H1 (cell line): ENCODE measurements around the gene BIRC5. TPM values are rescaled to one million over a fixed set of nuclear protein-coding genes. Genes with fewer than 3 reads are reported as not detected.

Experiments used
- KDM1A ChIP-seq: fragments of 200-600, 300-600 bp; sonication (generic); IDR thresholded peaks from 2 replicates; pipeline ENCODE4 v1.7.1; 2016; ENCODE audit warnings: mild to moderate bottlenecking, low read length, borderline replicate concordance
- PHF8 ChIP-seq: fragments of 200-600 bp; sonication (generic); conservative IDR thresholded peaks from 2 replicates; pipeline ENCODE4 v1.7.1; 2012; ENCODE audit warnings: low read depth, mild to moderate bottlenecking, inconsistent platforms, low read length, moderate library complexity
- RAD21 ChIP-seq, 2 experiments: IDR thresholded peaks in 1 of 2; conservative IDR thresholded peaks in 1 of 2; 2 replicates each; pipeline ENCODE4 v1.6.1; 2011; ENCODE audit warnings: low read depth in 2 of 2, low read length in 2 of 2, improper control_type of control experiment in 1 of 2, inconsistent platforms in 1 of 2, mild to moderate bottlenecking in 1 of 2, moderate library complexity in 1 of 2
- TAF1 ChIP-seq: IDR thresholded peaks from 2 replicates; pipeline ENCODE4 v1.6.1; 2011; ENCODE audit warnings: mild to moderate bottlenecking, low read depth, low read length
- polyA plus RNA-seq, 7 experiments: library from polyadenylated mRNA; depleted of rRNA in 3 of 7; stranded (reverse) in 5 of 7; unstranded in 2 of 7; fragments of >200 nt in 5 of 7; fragments of 200-250 nt in 2 of 7; gene quantifications; 1 replicate in 5 of 7; 2 replicates in 1 of 7; 4 replicates in 1 of 7; pipeline versions ENCODE4 v1.2.1 to v1.2.3, GENCODE V29; 2011 to 2013; ENCODE audit warnings: missing spikeins in 2 of 7, mixed read lengths in 2 of 7
- total RNA-seq: library from RNA; stranded (reverse); fragmentation: NEBNext Ultra II Directional; extraction: Animal tissue kit (Norgen Biotek cat#: 25700); gene quantifications from 2 replicates; pipeline ENCODE4 v1.2.1, GENCODE V29; 2021

BIRC5 gene
- total and polyA plus RNA-seq, 2 of the 8 experiments (the other 6 are each of a cell fraction or from before 2014, with no cell fraction given): 42.2 to 108 TPM

DNA sequence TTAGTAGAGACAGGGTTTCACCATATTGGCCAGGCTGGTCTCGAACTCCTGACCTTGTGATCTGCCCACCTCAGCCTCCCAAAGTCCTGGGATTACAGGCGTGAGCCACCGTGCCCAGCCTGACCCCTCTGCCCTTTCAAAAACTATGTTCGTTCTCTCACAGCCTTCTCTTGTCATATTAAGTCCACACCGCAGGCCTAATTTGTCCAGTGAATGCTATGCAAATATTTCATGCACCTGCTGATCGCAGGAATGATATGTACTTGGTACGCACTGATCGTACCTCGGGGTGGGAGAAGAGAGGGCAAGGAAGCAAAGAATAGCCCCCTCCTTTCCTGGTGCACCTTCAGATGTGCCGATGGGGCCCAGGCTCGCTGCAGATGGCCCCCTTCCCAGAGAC is 3.0 kb upstream of the BIRC5 start (continued):
- TF ChIP-seq PHF8: no peak
- TF ChIP-seq TAF1: no peak
- TF ChIP-seq KDM1A: no peak
- no peak for TF ChIP-seq RAD21 (IDR thresholded peaks at IDR 0.05 in 1 of 2, conservative IDR thresholded peaks at IDR 0.05 in 1 of 2; ENCODE audit: low read depth in 2 of 2, low read length in 2 of 2)
- TF ChIP-seq, all 59 proteins: peak for 0
